Gastroesophageal sphincter (tissue), 3 donors: ENCODE data around the gene HAUS6.
"Not testable (repeated sequence)": the region's sequence is repeated elsewhere in the genome, so short reads cannot be mapped to it uniquely, and the experiment has no call there.

Experiments used
- POLR2A ChIP-seq, 2 donors: fragments of 450-650 bp; IDR thresholded peaks; one replicate each; pipeline ENCODE4 v1.6.1; 2017; ENCODE audit warnings: antibody characterized with exemption in 2 of 2, mild to moderate bottlenecking in 2 of 2, moderate library complexity in 1 of 2
- POLR2AphosphoS5 ChIP-seq: sonication (generic); formaldehyde crosslinking; IDR thresholded peaks from one replicate; pipeline ENCODE4 v1.6.1; 2017; ENCODE audit warnings: antibody characterized with exemption
- TF ChIP-seq, protein P1 (sequence below), 4 experiments: fragments of 200-600 bp in 2 of 4; fragments of 450-650 bp in 2 of 4; sonication (generic) in 1 of 4; IDR thresholded peaks; one replicate each; pipeline ENCODE4 v1.5.1; 2017 to 2019; ENCODE audit warnings: antibody characterized with exemption in 4 of 4, mild to moderate bottlenecking in 2 of 4, moderate library complexity in 2 of 4

DNA sequence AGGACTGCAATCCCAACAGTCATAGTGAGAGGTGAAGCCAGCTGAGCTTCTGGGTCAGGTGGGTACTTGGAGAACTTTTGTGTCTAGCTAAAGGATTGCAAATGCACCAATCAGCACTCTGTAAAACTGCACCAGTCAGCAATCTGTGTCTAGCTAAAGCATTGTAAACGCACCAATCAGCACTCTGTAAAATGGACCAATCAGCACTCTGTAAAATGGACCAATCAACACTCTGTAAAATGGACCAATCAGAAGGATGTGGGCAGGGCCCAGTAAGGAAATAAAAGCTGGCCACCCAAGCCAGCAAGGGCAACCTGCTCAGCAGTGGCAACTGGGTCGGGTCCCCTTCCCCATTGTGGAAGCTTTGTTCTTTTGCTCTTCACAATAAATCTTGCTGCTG lies 81.1 kb downstream of the HAUS6 start:
- TF ChIP-seq, protein P1, sequence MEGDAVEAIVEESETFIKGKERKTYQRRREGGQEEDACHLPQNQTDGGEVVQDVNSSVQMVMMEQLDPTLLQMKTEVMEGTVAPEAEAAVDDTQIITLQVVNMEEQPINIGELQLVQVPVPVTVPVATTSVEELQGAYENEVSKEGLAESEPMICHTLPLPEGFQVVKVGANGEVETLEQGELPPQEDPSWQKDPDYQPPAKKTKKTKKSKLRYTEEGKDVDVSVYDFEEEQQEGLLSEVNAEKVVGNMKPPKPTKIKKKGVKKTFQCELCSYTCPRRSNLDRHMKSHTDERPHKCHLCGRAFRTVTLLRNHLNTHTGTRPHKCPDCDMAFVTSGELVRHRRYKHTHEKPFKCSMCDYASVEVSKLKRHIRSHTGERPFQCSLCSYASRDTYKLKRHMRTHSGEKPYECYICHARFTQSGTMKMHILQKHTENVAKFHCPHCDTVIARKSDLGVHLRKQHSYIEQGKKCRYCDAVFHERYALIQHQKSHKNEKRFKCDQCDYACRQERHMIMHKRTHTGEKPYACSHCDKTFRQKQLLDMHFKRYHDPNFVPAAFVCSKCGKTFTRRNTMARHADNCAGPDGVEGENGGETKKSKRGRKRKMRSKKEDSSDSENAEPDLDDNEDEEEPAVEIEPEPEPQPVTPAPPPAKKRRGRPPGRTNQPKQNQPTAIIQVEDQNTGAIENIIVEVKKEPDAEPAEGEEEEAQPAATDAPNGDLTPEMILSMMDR (IDR thresholded peaks at IDR 0.05) = not testable (repeated sequence)
- TF ChIP-seq POLR2A (IDR thresholded peaks at IDR 0.05); POLR2AphosphoS5: not testable (repeated sequence)
